SIG-M5 treated with dmso at 0.1 percent for 504 hours (cell line): ENCODE measurements around the gene OSCP1.

Experiments
- DNase-seq: peaks from one replicate; lab custom pipeline; 2025; ENCODE audit not compliant: unreplicated experiment; lab: John Stamatoyannopoulos, UW

Gene OSCP1

DNA sequence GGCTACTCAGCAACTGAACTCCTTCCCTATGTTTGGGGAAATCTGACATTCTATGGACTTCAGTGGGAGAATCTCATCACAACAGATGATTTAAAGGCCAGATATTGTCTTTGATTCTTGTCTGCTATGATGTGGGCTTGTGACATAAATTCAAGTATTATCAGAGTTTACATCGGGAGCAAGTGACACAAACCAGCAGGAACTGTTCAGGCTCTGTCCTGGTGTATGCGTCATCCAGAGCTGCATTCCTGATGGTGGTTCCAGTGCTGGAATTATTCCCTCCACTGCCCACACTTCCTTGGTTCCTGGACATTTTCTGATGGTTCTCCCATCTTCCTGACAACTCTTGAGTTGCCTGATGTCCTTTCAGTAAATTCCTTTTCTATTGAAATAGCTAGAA is 41.8 kb downstream of the OSCP1 start:
- peak; percentile 20 for DNase-seq

DNA sequence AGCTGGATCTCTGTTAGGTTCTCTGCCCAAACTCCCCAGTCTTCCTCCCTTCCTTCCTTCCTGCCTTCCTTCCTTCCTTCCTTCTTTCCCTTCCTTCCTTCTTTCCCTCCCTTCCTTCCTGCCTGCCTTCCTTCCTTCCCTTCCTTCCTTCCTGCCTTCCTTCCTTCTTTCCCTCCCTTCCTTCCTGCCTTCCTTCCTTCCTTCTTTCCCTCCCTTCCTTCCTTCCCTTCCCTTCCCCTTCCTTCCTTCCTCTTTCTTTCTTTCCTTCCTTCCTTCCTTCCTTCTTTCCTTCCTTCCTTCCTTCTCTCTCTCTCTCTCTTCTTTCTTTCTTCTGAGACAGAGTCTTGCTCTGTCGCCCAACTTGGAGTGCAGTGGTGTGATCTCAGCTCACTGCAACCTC is 43.8 kb downstream of the OSCP1 start:
- DNase-seq = no peak

DNA sequence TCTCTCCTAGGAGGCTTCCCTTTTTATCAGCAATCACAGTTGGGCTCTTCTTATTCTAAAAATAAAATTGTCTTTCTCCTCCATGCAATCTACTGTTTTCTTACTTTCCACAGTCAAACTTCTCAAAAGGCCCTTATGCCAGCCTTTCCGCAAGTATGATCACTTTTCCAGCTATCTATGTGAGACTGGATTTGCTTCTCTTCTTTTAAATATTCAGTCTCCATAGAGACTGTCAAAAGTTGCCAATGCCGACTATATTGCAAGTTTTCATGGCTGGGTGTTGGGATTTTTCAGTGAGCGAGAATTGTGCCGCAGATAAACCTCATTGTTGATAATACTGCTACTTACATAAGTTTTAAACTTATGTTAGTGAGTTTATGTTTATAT is 47.8 kb downstream of the OSCP1 start:
- no peak for DNase-seq

DNA sequence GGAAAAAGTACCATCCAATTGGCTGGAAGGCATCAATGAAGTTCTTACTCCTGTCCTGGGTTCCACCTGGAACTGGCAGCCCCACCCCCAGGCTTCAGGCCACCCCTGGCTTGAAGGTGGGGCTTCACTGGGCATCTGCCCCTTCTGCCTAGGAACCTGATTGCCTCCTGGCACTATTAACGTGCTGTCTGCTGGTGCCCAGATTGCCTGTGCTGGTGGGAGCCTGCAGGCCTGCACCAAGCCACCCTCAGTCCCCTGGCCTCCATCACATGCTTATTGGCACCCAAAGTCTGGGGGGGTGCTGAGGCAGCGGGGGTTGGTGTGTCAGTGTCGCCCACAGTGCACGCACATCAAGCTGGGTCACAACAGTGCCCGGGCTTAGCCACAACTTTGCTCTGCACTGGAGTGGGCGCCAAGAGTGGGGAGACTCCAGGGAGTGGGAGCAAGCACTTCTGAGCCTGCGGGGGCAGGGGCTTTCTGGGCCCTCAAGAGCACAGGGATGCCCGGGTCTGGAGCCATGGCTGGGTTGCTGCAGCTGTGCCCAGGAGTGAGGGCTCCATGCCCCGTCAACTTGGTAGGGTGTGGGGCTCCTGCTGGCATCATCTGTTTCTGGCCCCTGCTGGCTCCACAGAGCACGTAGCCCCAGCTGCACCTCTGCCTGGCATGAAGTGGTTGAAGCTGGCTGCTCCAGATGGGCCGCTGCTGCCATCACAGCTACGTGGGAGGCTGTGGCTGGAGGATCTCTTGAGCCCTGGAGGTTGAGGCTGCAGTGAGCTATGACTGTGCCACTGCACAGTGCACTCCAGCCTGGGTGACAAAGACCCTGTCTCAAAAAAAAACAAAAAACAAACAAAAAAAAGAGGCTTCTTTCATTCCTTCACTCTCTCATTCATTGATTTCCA is 48.4 kb downstream of the OSCP1 start:
- DNase-seq = no peak

DNA sequence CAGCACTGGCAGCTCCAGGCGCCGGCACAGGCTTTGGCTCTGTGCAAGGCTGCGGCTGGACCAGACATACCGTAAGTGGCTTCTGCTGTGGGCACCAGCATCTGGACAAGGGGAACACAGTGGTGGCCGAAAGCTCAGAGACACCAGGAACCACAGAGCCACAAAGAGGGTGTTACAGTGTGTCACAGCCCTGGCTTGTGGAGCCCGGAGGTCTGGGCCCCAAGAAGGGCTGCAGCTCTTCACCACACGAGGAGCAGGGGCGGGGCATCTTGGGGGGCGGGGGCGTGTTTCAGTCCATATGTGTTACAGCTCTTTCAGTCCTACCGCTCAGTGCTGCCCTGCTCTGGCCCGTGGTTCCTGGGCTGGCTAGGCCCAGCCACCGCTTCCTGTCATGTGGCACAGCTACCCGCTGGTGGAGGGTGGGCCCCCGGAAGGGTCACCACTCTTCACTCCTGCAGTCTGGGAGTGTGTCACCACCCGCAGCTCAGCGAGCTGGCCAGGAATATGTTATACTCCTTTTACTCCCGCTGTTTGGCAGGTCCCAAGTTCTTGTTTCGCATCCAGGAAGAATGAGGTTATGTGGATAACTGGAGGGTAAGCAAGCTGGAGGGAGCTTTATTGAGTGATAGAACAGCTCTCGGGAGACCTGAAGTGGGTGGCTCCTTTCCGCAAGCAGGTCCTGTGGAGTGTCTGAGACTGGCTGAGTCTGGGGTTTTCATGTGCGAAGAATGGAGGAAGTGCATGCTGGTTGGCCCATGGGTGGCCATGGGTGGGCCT is 49.2 kb downstream of the OSCP1 start:
- DNase-seq = peak; percentile 82

DNA sequence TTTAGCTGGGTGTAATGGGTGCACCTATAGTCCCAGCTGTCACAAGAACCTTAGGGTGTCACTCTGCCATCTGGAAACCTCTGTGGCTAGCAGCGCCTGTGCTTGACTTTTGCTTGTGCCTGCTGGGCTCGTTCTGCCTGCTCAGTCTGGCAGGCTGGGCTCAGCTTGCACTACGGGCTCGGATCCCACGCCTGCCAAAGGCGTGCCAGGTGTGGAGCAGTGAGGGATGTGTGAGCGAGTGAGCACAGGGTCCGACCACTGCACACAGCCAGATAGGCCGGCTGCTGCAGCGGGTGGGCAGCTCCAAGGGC is 49.8 kb downstream of the OSCP1 start:
- no peak for DNase-seq

DNA sequence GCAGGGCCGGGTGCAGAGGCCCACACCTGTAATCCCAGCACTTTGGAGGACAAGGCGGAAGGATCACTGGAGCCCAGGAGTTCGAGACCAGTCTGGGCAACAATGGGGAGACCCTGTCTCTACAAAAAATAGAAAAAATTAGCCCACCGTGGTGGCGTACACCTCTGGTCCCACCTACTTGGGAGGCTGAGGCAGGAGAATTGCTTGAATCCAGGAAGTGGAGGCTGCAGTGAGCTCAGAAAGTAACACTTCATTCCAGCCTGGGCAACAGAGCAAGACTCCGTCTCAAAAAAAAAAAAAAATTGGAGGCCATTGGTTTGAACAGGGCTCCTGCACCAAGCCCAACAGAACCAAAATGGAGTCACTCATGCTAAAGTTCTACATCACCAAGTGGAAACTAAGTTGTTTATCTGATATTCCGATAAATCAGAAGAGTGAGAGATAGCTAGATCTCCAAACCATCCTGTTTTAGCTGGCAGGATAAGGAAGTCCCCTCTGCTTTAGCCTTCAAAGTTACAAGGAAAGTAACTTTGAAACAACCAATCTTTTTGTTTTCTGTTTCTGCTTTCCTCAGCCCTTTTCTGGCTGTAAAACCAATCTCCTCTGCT is 51.8 kb downstream of the OSCP1 start:
- no peak for DNase-seq

DNA sequence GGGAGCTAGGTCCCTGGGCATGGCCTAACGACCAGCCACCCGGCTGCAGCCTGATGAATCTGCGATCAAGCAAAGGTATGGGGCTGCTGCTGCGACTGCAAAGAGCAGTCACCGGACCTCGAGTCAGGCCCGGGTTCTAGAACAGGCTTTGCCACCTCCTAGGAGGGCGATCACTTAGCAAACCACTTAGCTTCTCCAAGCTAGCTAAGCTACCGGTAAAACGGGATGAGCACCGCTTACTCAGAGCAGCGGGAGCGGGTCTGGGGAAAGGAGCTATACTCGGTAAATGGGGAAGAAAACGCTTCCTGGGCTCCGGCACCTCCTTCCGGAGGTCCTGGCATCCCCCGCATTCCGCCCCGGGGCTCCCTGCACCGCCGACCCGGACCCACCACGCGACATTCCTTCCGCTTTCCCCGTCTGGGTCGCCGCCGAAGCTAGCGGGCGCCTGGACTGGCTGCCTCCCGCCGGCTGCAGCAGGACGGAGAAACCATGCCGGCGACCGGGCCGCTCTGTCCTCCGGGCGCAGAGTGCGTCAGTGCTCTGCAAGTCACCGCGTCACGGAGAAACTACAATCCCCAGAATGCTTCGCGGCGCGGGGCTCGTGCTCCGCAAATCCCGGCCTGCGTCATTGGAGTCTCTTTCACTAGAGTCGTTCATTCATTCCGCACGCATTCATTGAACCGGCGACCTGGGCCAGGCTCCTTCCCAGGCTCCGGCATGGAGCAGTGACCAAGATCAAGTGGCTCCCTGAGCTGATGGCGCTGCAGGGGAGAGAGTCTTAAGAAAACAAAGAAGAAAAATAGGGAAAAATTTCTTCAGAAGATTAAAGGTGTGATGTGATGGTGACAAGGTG is 52.6 kb downstream of the OSCP1 start, which contains the start of gene LSM10:
Gene LSM10 (minus strand): TSS at position 531 of the 853 bp plus-strand sequence. CDS start 3,779 bp downstream, outside the sequence.
- peak; percentile 90 for DNase-seq

DNA sequence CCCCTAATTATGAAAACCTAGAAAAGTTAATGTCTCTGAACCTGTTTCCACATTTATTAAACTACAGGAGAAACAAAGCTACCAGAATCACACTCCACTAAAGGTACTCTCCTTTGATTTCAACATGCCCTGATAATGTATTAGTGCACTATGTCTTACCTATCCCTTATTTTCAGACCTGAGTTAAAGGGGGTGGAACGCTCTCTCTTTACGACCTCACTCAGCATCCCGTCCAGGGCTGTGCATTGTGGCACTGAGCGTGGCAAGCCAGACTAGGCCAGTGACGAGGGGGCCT is 53.2 kb downstream of the OSCP1 start:
- DNase-seq = no peak

DNA sequence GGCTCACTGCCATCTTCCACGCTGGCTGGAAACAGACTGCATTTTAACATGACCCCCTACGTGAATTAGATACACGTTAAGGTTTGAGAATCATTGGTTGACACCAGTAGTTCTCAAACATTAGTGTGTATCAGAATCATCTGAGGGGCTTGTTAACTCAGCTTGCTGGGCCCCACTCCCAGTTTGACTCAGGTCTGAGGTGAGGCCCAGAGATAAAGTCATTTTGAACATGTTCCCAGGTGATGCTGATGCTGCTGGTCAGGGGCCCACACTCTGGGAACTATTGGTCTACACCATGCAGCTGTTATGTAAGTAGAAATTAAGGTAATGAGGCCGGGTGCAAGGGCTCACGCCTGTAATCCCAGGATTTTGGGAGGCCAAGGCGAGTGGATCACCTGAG is 53.9 kb downstream of the OSCP1 start:
- DNase-seq = no peak

DNA sequence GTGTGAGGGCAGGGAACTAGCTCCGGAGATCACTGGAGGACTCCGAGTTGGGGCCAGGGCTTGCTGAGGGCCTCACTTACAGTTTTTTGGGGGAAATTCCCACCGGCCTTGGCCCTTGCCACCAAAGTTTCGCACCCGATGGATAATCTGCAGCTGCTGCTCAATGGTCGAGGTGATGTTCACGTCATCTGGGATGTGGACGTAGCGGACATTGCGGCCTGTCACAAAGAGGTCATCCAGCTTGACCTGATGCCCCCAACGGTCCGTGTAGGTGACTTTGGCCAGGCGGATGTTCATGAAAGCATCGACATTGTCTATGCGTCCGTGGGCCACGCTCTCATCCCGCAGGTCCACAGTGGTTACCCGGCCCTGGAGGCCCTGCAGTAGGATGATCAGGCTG is 56.6 kb downstream of the OSCP1 start:
- DNase-seq = no peak

DNA sequence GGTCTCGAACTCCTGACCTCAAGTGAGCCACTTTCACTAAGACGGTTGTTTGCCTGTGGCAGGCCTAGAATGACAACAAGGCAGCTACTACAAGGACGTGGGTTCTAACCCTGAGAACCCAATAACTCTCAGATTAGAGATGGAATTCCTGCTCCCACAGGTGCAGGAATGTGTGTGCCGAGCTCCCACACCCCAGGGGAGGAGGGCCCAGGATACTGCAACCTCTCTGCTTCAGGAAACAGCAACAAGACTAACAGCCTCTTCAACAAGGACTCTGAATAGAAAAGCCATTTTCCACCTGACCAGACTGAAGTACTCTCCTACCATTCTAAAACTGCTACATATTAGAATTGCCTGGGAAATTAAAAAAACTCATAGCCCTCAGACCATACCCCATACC is 57.4 kb downstream of the OSCP1 start:
- DNase-seq = no peak

DNA sequence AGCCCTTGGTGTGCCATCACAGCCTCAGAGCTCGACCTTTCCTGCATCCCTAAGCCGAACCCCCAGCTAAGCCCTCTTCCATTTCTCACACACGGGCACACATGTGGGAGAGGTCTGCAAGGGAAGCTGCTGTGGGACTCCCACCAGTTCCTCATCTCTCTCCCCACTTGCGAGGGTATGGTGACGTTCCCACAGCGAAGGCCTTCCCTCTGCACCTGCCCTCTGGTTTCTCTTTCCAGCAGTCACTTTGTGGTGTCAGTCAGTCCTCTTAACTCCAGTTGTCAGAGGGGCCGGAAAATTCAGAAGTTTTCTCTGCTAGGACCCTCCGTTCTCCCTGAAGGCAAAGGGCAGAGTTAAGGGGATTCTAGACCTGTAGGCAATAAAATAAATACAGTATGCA is 59.0 kb downstream of the OSCP1 start:
- DNase-seq = no peak

DNA sequence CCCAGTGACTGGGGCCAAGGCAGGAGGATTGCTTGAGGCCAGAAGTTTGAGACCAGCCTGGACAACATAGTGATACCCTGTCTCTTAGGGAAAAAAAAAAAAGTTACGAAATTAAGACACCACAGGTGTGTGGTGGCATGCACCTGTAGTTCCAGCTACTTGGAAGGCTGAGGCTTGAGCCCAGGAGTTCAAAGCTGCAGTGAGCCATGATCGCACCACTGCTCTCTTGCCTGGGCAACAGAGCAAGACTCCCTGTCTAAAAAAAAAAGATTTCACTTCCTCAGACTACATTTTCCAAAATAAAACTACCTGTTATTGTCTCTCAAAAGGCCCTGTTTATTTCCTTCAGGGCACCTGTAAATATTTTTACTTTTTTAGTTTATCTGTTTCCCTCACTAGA is 59.8 kb downstream of the OSCP1 start:
- no peak for DNase-seq

DNA sequence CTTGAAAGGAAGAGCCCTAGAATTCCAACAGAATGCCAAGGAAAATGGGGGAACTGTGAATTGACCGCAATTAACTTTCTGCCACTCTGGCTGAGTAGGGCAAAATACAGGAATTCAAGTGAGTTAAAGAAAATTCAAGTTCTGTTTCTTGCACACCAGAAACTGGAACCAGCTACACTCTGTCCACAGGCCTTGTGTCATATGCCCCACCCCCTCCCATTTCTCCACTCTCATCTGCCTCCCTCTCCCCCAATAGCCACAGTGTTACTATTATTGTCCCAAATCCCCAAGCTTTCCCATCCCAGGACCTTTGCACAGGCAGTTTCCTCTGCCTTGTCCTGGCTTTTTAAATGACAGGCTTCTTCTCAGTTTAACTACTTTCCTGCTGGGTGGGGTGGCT is 60.3 kb downstream of the OSCP1 start:
- DNase-seq = no peak

DNA sequence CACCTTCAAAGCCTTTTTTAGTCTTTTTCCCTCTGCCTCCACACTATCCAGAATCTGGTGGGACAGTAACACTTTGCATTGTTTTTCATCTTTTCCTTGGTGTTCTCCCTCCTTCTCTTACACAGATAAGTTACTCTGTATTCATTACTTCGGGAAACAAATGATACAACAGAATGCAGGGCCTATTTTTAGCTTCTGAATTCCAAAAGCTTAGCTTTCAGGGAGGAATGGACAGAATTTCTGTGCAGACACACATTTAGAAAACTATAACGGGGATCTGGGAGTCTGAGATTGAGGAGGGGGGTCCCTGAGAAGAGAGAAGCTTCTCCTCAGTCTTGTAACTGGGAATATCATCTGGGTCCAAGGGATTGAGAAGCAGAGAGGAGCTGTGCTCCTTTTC is 61.0 kb downstream of the OSCP1 start:
- DNase-seq = no peak

DNA sequence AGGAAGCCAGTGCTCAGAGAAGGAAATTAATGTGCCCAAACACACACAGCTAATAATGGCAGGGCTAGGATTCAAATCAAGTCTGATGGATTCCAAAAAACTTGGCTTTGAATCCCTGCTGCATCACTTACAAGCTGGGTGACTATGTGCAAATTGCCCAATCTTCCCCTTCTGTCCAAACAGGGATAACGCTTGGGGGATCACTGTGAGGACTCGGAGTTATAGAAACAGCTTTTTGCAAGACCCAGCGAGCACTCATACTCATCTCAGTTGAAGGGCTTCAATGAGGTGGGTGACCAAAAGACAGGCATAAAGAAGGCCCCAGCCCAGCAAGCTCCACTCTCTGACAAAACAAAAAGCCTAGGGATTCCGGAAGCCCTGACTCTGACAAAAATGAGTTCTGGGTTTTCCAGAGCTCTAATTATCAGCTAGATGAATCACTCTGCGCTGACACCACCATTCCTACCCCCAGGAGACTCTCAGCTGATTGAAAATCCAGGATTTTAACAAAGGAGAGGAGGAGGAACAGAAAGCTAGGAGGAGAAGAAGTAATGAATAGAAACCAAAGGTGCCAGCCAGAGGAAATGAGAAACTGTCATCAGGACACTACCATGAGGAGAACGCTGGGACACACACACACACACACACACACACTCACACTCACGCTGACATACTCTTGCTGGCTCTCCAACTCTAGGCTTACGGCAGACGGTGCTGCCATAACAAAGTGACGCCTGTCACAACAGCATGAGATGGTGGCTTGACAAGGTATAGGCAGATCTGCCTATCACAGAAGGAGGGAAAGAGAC is 62.9 kb downstream of the OSCP1 start:
- DNase-seq = peak; percentile 51

DNA sequence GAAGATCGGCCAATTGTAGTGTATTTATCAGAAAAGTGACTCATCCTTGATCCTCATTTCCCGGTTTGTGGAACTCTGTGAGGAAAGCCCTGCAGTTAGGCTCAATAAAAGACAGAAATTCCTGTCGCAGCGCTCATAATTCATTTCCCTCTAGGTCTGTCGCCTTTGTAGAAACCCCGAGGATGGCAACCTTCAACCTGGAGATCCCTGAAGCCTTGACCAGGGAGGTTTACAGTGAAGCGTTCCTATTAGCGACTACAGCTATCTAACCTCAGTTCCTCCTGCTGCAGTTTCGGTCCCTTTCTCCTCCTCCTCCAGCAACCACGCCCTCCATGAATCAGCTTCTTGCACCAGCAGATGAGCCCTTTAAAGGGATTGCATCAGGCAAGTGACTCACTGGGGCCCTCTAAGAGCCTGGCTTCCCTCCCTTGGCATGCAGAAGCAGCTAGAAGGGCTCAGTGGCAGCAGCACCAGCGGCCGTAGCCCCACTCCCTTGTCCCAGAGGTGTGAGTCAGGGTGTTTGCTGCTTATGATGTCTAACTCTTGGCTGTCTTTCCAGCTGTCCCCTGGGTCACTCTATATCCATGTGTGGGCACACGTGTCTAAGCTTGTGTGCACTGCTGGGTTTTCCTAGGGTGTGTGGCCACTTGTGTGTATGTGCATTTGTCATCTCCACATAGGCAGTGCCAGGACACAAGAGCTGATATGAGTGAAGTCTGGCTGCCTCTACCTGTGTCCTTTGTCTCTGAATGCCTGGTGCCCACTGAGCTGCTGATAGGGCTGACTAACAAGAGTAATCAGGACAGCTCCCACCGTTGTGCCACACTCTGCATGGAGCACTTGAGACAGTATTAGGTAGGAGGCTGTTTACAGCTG is 63.7 kb downstream of the OSCP1 start:
- DNase-seq = peak; percentile 99
